PC-9 (cell line): Measurements from ENCODE around the gene MVD. TPM values are rescaled to one million over a fixed set of nuclear protein-coding genes. Genes with fewer than 3 reads are reported as not detected.

Source experiments
- BruUV-seq: library from RNA; stranded (reverse); fragments of 400-500 nt; replicated peaks from 2 replicates; lab custom pipeline; 2021; lab: Mats Ljungman, UMichigan
- CTCF ChIA-PET: fragments of 300-600 bp; sonication (Branson Sonifier 250); formaldehyde crosslinking; loops from one replicate; lab custom pipeline; 2022; ENCODE audit warnings: antibody characterized with exemption; lab: Charles Lee
- POLR2A ChIA-PET: fragments of 300-600 bp; sonication (Branson Sonifier 250); formaldehyde crosslinking; loops from one replicate; lab custom pipeline; 2022; ENCODE audit warnings: antibody characterized with exemption; ENCODE audit not compliant: unreplicated experiment; lab: Charles Lee
- DNase-seq, 2 experiments: peaks; one replicate each; pipeline versions ENCODE4 v3.0.0 to v3.0.0-alpha.2; 2015 to 2022; ENCODE audit warnings: mixed read lengths in 1 of 2
- H2AFZ ChIP-seq: fragments of 200-600 bp; sonication (generic); 2 replicates; pipeline ENCODE4 v1.8.1; 2017; ENCODE audit warnings: antibody characterized with exemption
- H3F3A ChIP-seq: fragments of 200-600 bp; sonication (generic); 2 replicates; pipeline ENCODE4 v1.8.1; 2017; ENCODE audit warnings: antibody characterized with exemption, mild to moderate bottlenecking, low read depth; ENCODE audit not compliant: insufficient read depth
- H3K27ac ChIP-seq: fragments of 200-600 bp; sonication (generic); 2 replicates; pipeline ENCODE4 v1.6.1; 2016; ENCODE audit warnings: mixed run types
- H3K27me3 ChIP-seq: fragments of 200-600 bp; sonication (generic); 2 replicates; pipeline ENCODE4 v1.6.1; 2016; ENCODE audit warnings: low read depth, mixed run types; ENCODE audit not compliant: insufficient read depth
- H3K36me3 ChIP-seq: fragments of 200-600 bp; sonication (generic); 2 replicates; pipeline ENCODE4 v1.6.1; 2016; ENCODE audit warnings: low read depth, mixed run types
- H3K4me1 ChIP-seq: fragments of 200-600 bp; sonication (generic); replicated peaks from 2 replicates; pipeline ENCODE4 v1.6.1; 2016; ENCODE audit warnings: mixed run types; ENCODE audit not compliant: insufficient read depth
- H3K4me2 ChIP-seq: fragments of 200-600 bp; sonication (generic); 2 replicates; pipeline ENCODE4 v1.6.1; 2017; ENCODE audit warnings: mixed run types
- H3K4me3 ChIP-seq: fragments of 200-600 bp; sonication (generic); 2 replicates; pipeline ENCODE4 v1.6.1; 2016; ENCODE audit warnings: mixed run types
- H3K79me2 ChIP-seq: fragments of 200-600 bp; sonication (generic); 2 replicates; pipeline ENCODE4 v1.6.1; 2017; ENCODE audit warnings: low read depth, mixed run types
- H3K9me2 ChIP-seq: fragments of 200-600 bp; sonication (generic); 2 replicates; pipeline ENCODE4 v1.8.1; 2017; ENCODE audit warnings: mild to moderate bottlenecking; ENCODE audit not compliant: insufficient read depth
- H3K9me3 ChIP-seq: fragments of 200-600 bp; sonication (generic); 2 replicates; pipeline ENCODE4 v1.8.1; 2016; ENCODE audit warnings: low read depth; ENCODE audit not compliant: insufficient read depth
- H4K20me1 ChIP-seq: fragments of 200-600 bp; sonication (generic); 2 replicates; pipeline ENCODE4 v1.8.1; 2017; ENCODE audit not compliant: insufficient read depth
- CTCF ChIP-seq: fragments of 200-600 bp; sonication (generic); conservative IDR thresholded peaks from 2 replicates; pipeline ENCODE4 v1.6.1; 2017; ENCODE audit warnings: mixed run types, antibody characterized with exemption, mild to moderate bottlenecking, moderate library complexity
- EZH2 ChIP-seq: fragments of 200-600 bp; sonication (generic); IDR thresholded peaks from 2 replicates; pipeline ENCODE4 v1.8.0; 2017; ENCODE audit warnings: antibody characterized with exemption, low read depth
- intact Hi-C: fragments of 100-400 bp; cut with micrococcal nuclease; formaldehyde crosslinking; loops from one replicate; pipeline ENCODE4 v1.10.0; 2022; ENCODE audit not compliant: unreplicated experiment
- total RNA-seq: library from RNA; stranded (reverse); gene quantifications from 2 replicates; pipeline ENCODE4 v1.2.3, GENCODE V29; 2021

MVD gene
- total RNA-seq, 1 experiment from 2014 or later: 168 TPM

- Histone ChIP-seq H3K4me1 (no peaks in the 10 kb centered on the region), H3K79me2 (no peaks in the 10 kb centered on the region), H3K9me3 (no peaks in the 10 kb centered on the region), H3K4me3 (no peak overlapping the region), H3K4me2 (no peak overlapping the region), H4K20me1 (no peaks in the 10 kb centered on the region), H3K36me3 (no peaks in the 10 kb centered on the region), H3K27ac (no peak overlapping the region), H2AFZ (no peak overlapping the region), H3K27me3 (no peaks in the 10 kb centered on the region), H3K9me2 (no peaks in the 10 kb centered on the region), H3F3A (no peaks in the 10 kb centered on the region; the same call in 1 of the 2 replicates)
- no peak for DNase-seq
- CTCF ChIA-PET: no interaction called here
- POLR2A ChIA-PET: no interaction called here
- intact Hi-C loops: no loop called here
- TF ChIP-seq EZH2 (no peak), CTCF (no peak)
- no TSS peak for BruUV-seq
These were observed 38.4 kb downstream of the MVD start for GRCh38 chr16:88624481-88624880.

- no peak overlapping the region for H3K4me3 ChIP-seq
- no peaks in the 10 kb centered on the region for H3K9me3 ChIP-seq
- H3K27ac ChIP-seq: no peak overlapping the region
- no peaks in the 10 kb centered on the region for H3K27me3 ChIP-seq
- peaks cover 2% of the 10 kb centered on the region; the same call in 1 of the 2 replicates for H4K20me1 ChIP-seq
- no peak for DNase-seq
- H3F3A ChIP-seq: no peaks in the 10 kb centered on the region; the same call in 1 of the 2 replicates
- no TSS peak for BruUV-seq
- no peaks in the 10 kb centered on the region for H3K36me3 ChIP-seq
- H3K9me2 ChIP-seq: no peaks in the 10 kb centered on the region
- ChIA-PET POLR2A (no interaction called here), CTCF (no interaction called here)
- no peaks in the 10 kb centered on the region for H3K4me1 ChIP-seq
- no peak for TF ChIP-seq EZH2
- no peak for TF ChIP-seq CTCF
- H2AFZ ChIP-seq: no peak overlapping the region
- H3K4me2 ChIP-seq: no peak overlapping the region
- no peaks in the 10 kb centered on the region for H3K79me2 ChIP-seq
- intact Hi-C loops: no loop called here
These were observed 39.0 kb downstream of the MVD start for GRCh38 chr16:88623858-88624257.

GRCh38 chr16:88622866-88623265 is 40.0 kb downstream of the MVD start:
- Histone ChIP-seq H3K27ac (no peak overlapping the region), H3K36me3 (no peaks in the 10 kb centered on the region), H2AFZ (no peak overlapping the region), H3K9me3 (no peaks in the 10 kb centered on the region), H3K4me3 (no peak overlapping the region), H3K27me3 (no peaks in the 10 kb centered on the region), H3K4me1 (no peaks in the 10 kb centered on the region), H3F3A (no peaks in the 10 kb centered on the region), H3K4me2 (no peak overlapping the region), H4K20me1 (peaks cover 3% of the 10 kb centered on the region; the same call in 1 of the 2 replicates), H3K79me2 (no peaks in the 10 kb centered on the region), H3K9me2 (no peaks in the 10 kb centered on the region)
- intact Hi-C loops: no loop called here
- POLR2A ChIA-PET: no interaction called here
- DNase-seq: no peak
- BruUV-seq: no TSS peak
- no peak for TF ChIP-seq CTCF
- TF ChIP-seq EZH2: no peak
- CTCF ChIA-PET: no interaction called here
